Measurements from ENCODE around the gene SPG7. TPM values are rescaled to one million over a fixed set of nuclear protein-coding genes. Genes with fewer than 3 reads are reported as not detected.

The SPG7 gene
- total RNA-seq, 4 donors from 2014 or later = 79.0 to 156 (median 92.3) TPM

DNA sequence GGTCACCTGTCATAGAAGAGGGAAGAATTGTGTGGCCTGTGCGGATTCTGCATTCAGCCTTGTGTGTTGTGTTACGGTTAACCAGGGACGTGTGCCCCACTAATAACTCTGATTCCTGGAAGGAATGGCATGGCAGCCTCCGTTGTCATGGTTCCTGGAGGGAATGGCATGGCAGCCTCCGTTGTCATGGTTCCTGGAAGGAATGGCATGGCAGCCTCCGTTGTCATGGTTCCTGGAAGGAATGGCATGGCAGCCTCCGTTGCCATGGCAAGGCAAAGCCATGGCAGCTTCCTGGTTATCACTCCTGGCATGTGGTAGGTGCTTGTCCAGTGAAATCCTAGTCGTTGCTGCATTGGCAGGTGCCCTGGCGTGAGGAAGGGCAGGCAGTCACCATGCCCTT lies 8.9 kb downstream of the SPG7 start:
- no peak overlapping the region for H3K4me3 ChIP-seq (ENCODE audit: low read depth, poor library complexity, severe bottlenecking)
- TF ChIP-seq POLR2A (IDR thresholded peaks at IDR 0.05) = no peak
- no peak for TF ChIP-seq CTCF (IDR thresholded peaks at IDR 0.05)

DNA sequence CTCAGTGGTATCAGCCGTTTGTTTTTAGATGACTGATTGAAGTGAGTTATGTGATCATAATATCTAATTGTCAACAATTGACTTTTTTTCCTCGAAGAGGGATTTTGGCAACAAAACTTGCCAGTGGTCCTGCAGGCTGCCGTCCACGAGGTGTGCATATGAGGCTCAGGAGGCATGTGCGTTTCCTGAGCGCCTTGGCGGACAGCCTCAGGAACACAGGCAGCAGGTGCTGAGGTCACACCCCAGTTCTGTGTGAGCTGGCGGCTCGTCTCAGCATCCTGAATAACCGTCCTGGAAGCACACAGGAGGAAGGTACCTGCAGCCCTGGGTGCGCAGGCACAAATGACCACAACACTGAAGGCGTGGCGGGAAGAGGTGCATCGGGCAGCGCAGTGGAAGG lies 11.7 kb downstream of the SPG7 start:
- TF ChIP-seq CTCF (IDR thresholded peaks at IDR 0.05) = no peak
- no peak for TF ChIP-seq POLR2A (IDR thresholded peaks at IDR 0.05)
- 72 to 91% methylated on average over 15 of the region's 15 CpGs for WGBS, 2 donors

More for the DNA sequence above, 8.9 kb downstream of the SPG7 start:
- DNase-seq (ENCODE audit: low spot score in 2 of 2) = no peak
- intact Hi-C loops (cut with DNase I; ENCODE audit: low total_unique reads) = loop anchor here (10.0 kb wide), 1 partner anchor 182 kb away; no protein-coding TSS in a partner anchor
- 84 to 86% methylated on average over 9 of the region's 9 CpGs for WGBS, 2 donors

GRCh38 chr16:89522287-89522686 lies 14.1 kb downstream of the SPG7 start:
- intact Hi-C loops (cut with DNase I; ENCODE audit: low total_unique reads) = no loop called here
- no peak overlapping the region for H3K4me3 ChIP-seq (ENCODE audit: low read depth, poor library complexity, severe bottlenecking)
- 93 to 96% methylated on average over 30 to 31 of the region's 31 CpGs for WGBS, 2 donors
- DNase-seq (ENCODE audit: low spot score in 2 of 2) = no peak
- no peak for TF ChIP-seq POLR2A (IDR thresholded peaks at IDR 0.05)
- TF ChIP-seq CTCF (IDR thresholded peaks at IDR 0.05) = no peak

More for the DNA sequence above, 11.7 kb downstream of the SPG7 start:
- intact Hi-C loops (cut with DNase I; ENCODE audit: low total_unique reads) = loop anchor here (10.0 kb wide), 1 partner anchor 185 kb away; no protein-coding TSS in a partner anchor
- H3K4me3 ChIP-seq (ENCODE audit: low read depth, poor library complexity, severe bottlenecking) = no peak overlapping the region
- DNase-seq (ENCODE audit: low spot score in 2 of 2) = no peak

DNA sequence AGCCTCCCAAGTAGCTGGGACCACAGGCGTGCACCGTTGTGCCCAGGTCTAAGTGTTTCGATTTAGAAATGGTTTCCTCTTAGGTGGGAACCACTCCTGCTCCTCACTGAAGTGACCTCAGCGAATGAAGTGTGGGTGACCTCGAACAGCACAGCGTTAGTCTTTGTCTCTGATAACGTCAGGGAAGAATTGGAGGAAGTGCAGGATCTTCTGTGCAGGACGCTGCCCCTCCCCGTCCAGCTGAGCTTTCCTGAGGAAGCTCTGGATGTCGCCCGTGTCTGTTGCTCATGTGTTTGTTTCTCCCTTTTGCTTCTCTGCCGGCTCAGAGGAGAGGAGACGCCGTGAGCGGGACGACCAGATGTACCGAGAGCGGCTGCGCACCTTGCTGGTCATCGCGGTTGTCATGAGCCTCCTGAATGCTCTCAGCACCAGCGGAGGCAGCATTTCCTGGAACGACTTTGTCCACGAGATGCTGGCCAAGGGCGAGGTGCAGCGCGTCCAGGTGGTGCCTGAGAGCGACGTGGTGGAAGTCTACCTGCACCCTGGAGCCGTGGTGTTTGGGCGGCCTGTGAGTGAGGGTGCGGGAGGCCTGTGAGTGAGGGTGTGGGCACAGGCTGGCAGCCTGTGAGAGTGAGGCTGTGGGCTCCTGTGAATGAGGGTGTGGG lies 15.6 kb downstream of the SPG7 start:
- TF ChIP-seq CTCF (IDR thresholded peaks at IDR 0.05) (no peak), POLR2A (IDR thresholded peaks at IDR 0.05) (no peak)
- WGBS, 2 donors = 84% methylated on average over 32 of the region's 32 CpGs
- DNase-seq (ENCODE audit: low spot score in 2 of 2) = no peak
- no peak overlapping the region for H3K4me3 ChIP-seq (ENCODE audit: low read depth, poor library complexity, severe bottlenecking)
- intact Hi-C loops (cut with DNase I; ENCODE audit: low total_unique reads) = no loop called here

- 84 to 86% methylated on average over 20 of the region's 20 CpGs for WGBS, 2 donors
- intact Hi-C loops (cut with DNase I; ENCODE audit: low total_unique reads) = no loop called here
- H3K4me3 ChIP-seq (ENCODE audit: low read depth, poor library complexity, severe bottlenecking) = no peak overlapping the region
- no peak for TF ChIP-seq CTCF (IDR thresholded peaks at IDR 0.05)
- no peak for TF ChIP-seq POLR2A (IDR thresholded peaks at IDR 0.05)
- no peak for DNase-seq (ENCODE audit: low spot score in 2 of 2)
Measured at GRCh38 chr16:89525146-89525913, 17.1 kb downstream of the SPG7 start.
